ENCODE data around the gene CH25H.
"Not testable (repeated sequence)": the region's sequence is repeated elsewhere in the genome, so short reads cannot be mapped to it uniquely, and the experiment has no call there.

Gene CH25H, protein sequence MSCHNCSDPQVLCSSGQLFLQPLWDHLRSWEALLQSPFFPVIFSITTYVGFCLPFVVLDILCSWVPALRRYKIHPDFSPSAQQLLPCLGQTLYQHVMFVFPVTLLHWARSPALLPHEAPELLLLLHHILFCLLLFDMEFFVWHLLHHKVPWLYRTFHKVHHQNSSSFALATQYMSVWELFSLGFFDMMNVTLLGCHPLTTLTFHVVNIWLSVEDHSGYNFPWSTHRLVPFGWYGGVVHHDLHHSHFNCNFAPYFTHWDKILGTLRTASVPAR

DNA sequence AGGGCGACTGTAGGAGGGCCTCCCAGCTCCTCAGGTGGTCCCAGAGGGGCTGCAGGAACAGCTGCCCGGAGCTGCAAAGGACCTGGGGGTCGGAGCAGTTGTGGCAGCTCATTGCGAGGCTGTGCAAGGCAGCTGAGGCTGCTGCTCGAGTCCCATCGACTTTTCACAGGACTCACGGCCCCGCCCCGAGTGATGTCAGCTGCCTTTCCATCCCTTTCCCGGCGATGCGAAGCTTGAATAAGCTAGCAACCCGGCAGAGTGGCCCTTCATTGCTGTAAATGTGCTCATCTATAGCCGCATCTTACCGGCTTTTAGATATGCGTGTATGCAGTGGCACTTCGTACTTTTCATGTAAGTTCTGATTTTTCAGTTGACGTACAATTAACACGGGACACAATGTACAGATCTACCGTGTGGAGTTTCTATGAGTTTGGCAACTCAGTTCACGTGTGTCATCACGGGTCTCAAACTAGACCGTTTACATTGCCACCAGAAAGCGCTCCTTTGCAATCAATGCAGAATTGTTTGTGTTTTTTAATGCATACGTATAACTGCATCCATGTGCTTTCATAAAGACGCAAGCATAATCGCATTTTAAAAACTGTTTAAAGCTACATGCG lies at the start of gene CH25H:
CH25H (minus strand) TSS at position 137 of the 620 bp plus-strand sequence; CDS start at position 112, 25 bp downstream.
- no peak for DNase-seq

- no peak for DNase-seq
Observed at GRCh38 chr10:89256340-89256739, 49.2 kb upstream of the CH25H start.

DNA sequence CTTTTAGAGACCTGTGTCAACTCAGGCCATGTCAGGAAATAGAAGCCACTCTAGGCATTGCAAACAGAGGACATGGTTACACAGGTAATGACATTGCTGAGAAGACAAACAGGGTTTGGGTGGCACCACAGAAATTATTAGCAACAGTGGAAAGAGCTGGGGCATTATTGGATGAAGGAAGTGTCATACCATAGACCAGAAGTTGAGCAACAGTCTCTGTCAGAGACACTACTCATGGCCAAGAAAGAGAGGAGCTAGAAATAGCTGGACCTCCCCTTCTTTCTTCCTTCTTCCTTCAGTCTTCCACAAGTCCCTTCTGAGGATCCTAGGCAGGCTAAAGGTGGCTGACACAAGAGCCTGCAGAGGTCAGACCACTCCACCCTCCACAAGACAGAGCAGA lies 48.7 kb upstream of the CH25H start:
- no peak for DNase-seq

GRCh38 chr10:89255091-89255579 lies 48.0 kb upstream of the CH25H start:
- DNase-seq: not testable (repeated sequence)

DNA sequence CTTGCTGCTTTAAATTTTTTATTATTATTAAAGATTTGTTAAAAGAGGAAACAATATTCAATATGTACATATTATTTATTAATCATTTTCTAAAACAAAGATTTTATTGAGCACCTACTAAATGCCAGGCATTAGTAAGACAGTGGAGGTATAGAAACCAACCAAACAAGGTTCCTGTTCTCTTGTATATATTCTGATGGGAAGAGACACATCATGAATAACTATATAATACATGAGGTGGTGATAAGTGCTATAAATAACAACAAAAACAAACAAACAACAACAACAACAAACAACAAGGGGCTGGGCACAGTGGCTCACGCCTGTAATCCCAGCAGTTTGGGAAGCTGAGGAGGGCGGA lies 45.1 kb upstream of the CH25H start:
- no peak for DNase-seq

DNA sequence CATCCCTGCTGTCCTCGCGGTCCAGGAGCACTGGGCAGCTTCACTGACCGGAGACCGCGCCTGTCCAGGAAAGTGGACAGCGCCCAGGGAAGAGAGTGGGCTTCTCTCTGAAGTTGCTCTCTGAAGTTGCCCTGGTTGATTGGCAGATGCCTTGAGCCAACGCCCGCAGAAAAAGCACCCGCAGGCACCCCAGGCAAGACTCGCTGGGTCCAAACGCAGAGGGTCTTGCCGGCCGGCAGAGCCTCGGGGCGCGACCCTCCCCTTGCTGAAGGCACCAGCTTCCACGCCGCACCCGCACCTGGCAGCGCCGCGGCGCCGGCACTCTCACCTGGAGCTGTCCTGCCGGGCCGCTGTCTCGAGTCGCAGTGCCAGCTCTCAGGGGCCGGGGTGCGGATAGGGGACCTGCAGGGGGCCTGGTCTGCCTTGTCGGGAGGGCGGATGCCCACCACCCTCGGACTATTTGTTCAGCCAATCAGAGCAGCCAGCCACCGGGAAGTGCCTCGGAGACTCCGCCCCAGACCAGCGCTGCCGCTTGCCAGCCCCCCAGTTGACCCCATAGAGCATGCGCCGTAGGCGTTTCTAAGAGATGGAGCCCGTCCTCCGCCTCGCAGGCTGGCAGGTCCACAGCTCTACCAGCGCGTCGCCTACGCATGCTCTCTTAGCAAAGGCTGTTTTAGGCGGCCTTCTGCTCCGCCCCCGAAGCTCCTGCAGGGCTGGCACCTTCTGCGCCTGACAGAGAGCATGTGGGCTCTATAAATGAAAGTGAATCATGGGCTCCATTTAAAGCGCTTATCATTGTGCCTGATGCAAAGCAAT lies 44.5 kb upstream of the CH25H start, which contains the start of gene LIPA:
LIPA (minus strand) TSS at position 367 of the 816 bp plus-strand sequence. CDS start 4,127 bp downstream, outside the sequence.
- peak; percentile 95 for DNase-seq

- peak; percentile 37 for DNase-seq
Observed at GRCh38 chr10:89250865-89251408, 43.8 kb upstream of the CH25H start.

- no peak for DNase-seq
Observed at GRCh38 chr10:89248990-89249389, 41.9 kb upstream of the CH25H start.

- DNase-seq: not testable (repeated sequence)
Observed at GRCh38 chr10:89247623-89248022, 40.5 kb upstream of the CH25H start.

- no peak for DNase-seq
Observed at GRCh38 chr10:89245802-89246201, 38.7 kb upstream of the CH25H start.

- DNase-seq: no peak
Observed at GRCh38 chr10:89242840-89243568, 35.9 kb upstream of the CH25H start.

GRCh38 chr10:89242345-89242684 lies 35.2 kb upstream of the CH25H start:
- no peak for DNase-seq

DNA sequence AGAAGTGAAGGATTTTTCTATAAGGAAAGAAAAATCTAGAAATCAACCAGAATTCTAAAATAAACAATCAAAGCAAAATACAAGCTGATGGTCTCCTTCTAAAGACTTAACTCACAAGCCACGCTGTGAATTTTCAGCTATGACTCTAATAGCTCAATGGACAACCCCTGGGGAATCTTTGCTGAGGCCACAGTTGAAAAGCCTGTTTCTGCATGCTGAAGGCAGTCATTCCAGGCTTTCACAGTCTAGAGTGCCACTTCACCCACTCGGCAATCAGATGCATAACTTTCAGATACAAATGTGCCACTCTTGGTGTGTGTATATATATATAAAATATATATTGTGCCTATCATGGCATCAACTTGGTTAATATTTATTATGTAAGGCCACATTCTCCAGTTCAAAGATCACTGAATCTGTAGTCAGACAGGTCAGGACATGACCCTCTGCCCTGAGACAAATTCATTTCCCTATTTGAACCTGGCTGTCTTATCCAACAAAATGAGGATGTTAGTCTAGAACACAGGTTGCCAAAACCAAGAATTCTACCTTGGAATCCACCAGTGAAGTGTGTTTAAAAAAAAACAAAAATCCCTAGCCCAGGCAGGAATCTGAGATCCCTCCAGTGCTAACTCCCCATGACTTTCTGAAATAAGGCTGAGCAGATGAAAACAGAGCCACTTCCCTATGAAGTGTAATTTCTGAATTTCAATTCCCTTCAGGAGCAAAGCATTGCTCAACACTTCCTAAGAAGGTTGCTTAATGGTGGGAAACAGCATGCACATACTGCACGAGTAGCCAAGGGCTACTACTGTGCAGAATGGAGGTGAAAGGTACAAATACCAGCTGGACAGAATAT lies 34.6 kb upstream of the CH25H start:
- DNase-seq: no peak

- DNase-seq: no peak
Observed at GRCh38 chr10:89241026-89241425, 33.9 kb upstream of the CH25H start.

DNA sequence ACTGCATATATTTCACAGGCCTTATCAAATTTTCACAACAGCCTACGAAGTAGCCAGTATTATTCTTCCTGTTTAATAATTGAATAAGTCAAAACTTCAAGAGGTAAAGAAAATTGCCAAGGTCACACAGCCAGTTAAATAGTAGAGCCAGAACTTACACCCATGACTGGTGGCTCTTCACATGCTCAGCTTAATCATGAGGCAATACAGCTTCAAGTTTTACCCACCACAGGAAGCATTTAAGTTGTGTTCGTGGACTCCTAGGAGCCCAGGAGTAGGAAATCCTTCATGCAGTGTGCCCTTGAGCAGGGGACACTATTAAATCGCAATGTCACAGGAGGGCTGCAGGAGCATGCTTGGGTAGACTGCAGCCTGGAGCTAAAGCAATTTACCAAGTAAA lies 33.4 kb upstream of the CH25H start:
- DNase-seq: no peak

GRCh38 chr10:89238956-89239644 lies 32.0 kb upstream of the CH25H start:
- DNase-seq: no peak

- DNase-seq: no peak
Observed at GRCh38 chr10:89237849-89238248, 30.7 kb upstream of the CH25H start.

- no peak for DNase-seq
Observed at GRCh38 chr10:89236226-89236797, 29.2 kb upstream of the CH25H start.

GRCh38 chr10:89235073-89235798 lies 28.1 kb upstream of the CH25H start:
- no peak for DNase-seq

DNA sequence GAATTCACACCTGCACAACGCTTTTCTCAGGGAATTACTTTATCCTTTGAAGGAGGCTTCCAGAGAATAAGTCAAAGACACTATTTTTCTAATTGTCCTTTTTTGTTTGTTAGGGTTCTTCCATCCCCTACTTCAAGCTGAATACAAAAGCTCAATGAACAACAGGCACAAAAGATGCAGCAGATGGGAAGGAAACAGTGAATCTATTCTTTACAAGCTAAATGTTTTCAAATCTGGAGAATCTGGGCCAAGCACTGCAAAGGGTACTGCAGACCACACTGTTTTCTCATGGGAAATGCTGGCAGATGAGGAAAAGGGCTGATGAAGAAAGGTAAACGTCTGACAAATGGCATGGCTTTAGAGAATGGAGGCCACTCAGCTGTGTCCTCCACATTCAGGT lies 25.9 kb upstream of the CH25H start:
- no peak for DNase-seq

All from NCI-H2227 treated with DMSO at 0.1 percent for 48 hours (cell line).